ENCODE measurements around the gene KLC4.

DNA sequence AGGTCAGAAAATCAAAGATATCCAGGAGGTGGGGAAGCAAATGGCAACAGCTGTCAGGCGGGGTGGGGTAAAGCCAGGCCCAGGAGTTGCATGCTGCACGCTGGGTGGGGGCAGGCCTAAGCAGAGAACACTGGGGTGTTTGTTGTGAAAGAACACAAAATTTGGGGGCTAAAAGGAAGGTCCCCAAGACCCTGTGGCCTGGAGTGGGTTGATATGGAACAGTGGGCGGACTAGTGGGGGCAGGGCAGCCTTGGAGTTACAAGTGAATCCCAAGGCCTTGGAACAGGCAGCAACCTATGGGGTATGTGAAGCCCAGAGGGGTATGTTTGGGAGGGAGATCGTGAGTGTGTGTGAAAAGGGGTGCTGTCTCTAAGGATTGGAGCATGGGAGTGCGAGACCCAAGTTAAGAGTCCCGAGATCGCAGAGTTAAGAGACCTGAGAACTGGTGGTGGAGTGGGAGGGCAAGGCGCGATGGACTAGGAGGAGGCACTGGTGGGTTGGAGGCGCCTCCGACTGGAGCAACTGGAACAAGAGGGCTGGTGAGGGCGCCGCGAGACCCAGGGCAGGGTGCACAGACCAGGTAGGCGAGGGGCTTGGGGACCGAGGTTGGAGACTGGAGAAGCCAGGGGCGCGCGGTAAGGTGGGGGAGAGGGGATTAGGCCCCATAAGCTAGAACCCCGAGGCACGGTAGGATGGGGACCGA is 6.4 kb upstream of the KLC4 start:
- TF ChIP-seq, protein P1, sequence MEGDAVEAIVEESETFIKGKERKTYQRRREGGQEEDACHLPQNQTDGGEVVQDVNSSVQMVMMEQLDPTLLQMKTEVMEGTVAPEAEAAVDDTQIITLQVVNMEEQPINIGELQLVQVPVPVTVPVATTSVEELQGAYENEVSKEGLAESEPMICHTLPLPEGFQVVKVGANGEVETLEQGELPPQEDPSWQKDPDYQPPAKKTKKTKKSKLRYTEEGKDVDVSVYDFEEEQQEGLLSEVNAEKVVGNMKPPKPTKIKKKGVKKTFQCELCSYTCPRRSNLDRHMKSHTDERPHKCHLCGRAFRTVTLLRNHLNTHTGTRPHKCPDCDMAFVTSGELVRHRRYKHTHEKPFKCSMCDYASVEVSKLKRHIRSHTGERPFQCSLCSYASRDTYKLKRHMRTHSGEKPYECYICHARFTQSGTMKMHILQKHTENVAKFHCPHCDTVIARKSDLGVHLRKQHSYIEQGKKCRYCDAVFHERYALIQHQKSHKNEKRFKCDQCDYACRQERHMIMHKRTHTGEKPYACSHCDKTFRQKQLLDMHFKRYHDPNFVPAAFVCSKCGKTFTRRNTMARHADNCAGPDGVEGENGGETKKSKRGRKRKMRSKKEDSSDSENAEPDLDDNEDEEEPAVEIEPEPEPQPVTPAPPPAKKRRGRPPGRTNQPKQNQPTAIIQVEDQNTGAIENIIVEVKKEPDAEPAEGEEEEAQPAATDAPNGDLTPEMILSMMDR (IDR thresholded peaks at IDR 0.05): no peak
- no peak for TF ChIP-seq POLR2A (IDR thresholded peaks at IDR 0.05)
